GM12878 (cell line): ENCODE measurements around the gene PPP1CA. TPM values are rescaled to one million over a fixed set of nuclear protein-coding genes. Genes with fewer than 3 reads are reported as not detected.
A peak's percentile ranks its signal among the peaks of the same experiment; 100 is the strongest.

Experiments used
- ATAC-seq: fragments of 200-7000 bp; cut with Tn5 transposase; 3 replicates; pipeline ENCODE4 v1.9.1; 2020; ENCODE audit warnings: mild to moderate bottlenecking, moderate library complexity
- BruUV-seq: library from RNA; stranded (reverse); fragments of 400-500 nt; replicated peaks from 2 replicates; lab custom pipeline; 2021; lab: Mats Ljungman, UMichigan
- CTCF ChIA-PET: fragments of 300-600 bp; sonication (Branson Sonifier 250); formaldehyde crosslinking; extraction: SDS; loops from one replicate; lab custom pipeline; 2021; ENCODE audit warnings: inconsistent platforms; lab: Yijun Ruan, JAX
- POLR2A ChIA-PET: fragments of 350-600 bp; formaldehyde crosslinking; extraction: SDS; loops from one replicate; lab custom pipeline; 2021; ENCODE audit warnings: inconsistent platforms; lab: Charles Lee
- RAD21 ChIA-PET: fragments of 300-600 bp; sonication (Branson Sonifier 250); formaldehyde crosslinking; loops from one replicate; lab custom pipeline; 2023; ENCODE audit warnings: antibody characterized with exemption; ENCODE audit not compliant: unreplicated experiment; lab: Charles Lee
- SMC1A ChIA-PET: fragments of 300-600 bp; sonication (Branson Sonifier 250); formaldehyde crosslinking; loops from one replicate; lab custom pipeline; 2023; ENCODE audit not compliant: unreplicated experiment, uncharacterized antibody; lab: Charles Lee
- DNase-seq: peaks from one replicate; pipeline ENCODE4 v3.0.0-alpha.2; 2011; ENCODE audit warnings: low read depth, low spot score
- FAIRE-seq: peaks from 3 replicates; lab custom pipeline; 2011; peaks lifted over from hg19 to GRCh38; lab: Jason Lieb, UNC
- H2AFZ ChIP-seq: 2 replicates; pipeline ENCODE4 v1.6.0; 2011; ENCODE audit warnings: low read depth, low read length, control low read depth; ENCODE audit not compliant: control insufficient read depth
- H3K27ac ChIP-seq: 2 replicates; pipeline ENCODE4 v1.5.1; 2011; ENCODE audit warnings: control low read depth; ENCODE audit not compliant: control insufficient read depth, insufficient read depth
- H3K27me3 ChIP-seq, 2 experiments: replicated peaks in 1 of 2; 2 replicates each; pipeline versions ENCODE4 v1.6.0 to v1.6.1; 2011; ENCODE audit warnings: low read length in 1 of 2; ENCODE audit not compliant: control insufficient read depth in 2 of 2, insufficient read depth in 2 of 2
- H3K36me3 ChIP-seq, 2 experiments: 2 replicates each; pipeline ENCODE4 v1.5.1; 2011; ENCODE audit warnings: low read length in 1 of 2; ENCODE audit not compliant: control insufficient read depth in 2 of 2, insufficient read depth in 2 of 2
- H3K4me1 ChIP-seq: 2 replicates; pipeline ENCODE4 v1.6.1; 2011; ENCODE audit warnings: mild to moderate bottlenecking, low read length, moderate library complexity, mixed read lengths; ENCODE audit not compliant: control insufficient read depth, insufficient read depth
- H3K4me2 ChIP-seq: 2 replicates; pipeline ENCODE4 v1.6.0; 2011; ENCODE audit warnings: control low read depth; ENCODE audit not compliant: control insufficient read depth, insufficient read depth
- H3K4me3 ChIP-seq: fragments of 200-600 bp; sonication (generic); 2 replicates; pipeline ENCODE4 v1.5.1; 2016
- H3K79me2 ChIP-seq: 2 replicates; pipeline ENCODE4 v1.6.0; 2011; ENCODE audit warnings: low read length; ENCODE audit not compliant: control insufficient read depth, insufficient read depth
- H3K9ac ChIP-seq: 2 replicates; pipeline ENCODE4 v1.8.0; 2011; ENCODE audit warnings: low read length, control low read depth, mixed read lengths; ENCODE audit not compliant: control insufficient read depth, insufficient read depth
- H3K9me3 ChIP-seq: replicated peaks from 3 replicates; pipeline ENCODE4 v1.5.1; 2011; ENCODE audit warnings: mild to moderate bottlenecking, low read length; ENCODE audit not compliant: control insufficient read depth, insufficient read depth
- H4K20me1 ChIP-seq: 2 replicates; pipeline ENCODE4 v1.6.0; 2011; ENCODE audit not compliant: control insufficient read depth, insufficient read depth
- ATF3 ChIP-seq: IDR thresholded peaks from 2 replicates; pipeline ENCODE4 v1.6.1; 2011; ENCODE audit warnings: low read depth, mild to moderate bottlenecking, low read length, moderate library complexity, borderline replicate concordance; ENCODE audit errors: extremely low read depth
- CHD2 ChIP-seq: IDR thresholded peaks from 2 replicates; pipeline ENCODE4 v1.6.1; 2011; ENCODE audit warnings: low read depth, low read length, improper control_type of control experiment, borderline replicate concordance
- ELK1 ChIP-seq: IDR thresholded peaks from 2 replicates; pipeline ENCODE4 v1.6.1; 2012; ENCODE audit warnings: low read depth, low read length, improper control_type of control experiment
- ESRRA ChIP-seq: IDR thresholded peaks from 2 replicates; pipeline ENCODE4 v1.6.1; 2012; ENCODE audit warnings: mild to moderate bottlenecking, low read length, improper control_type of control experiment
- HSF1 ChIP-seq: fragments of 150-350 bp; IDR thresholded peaks from 2 replicates; pipeline ENCODE4 v1.6.1; 2014; ENCODE audit warnings: mild to moderate bottlenecking, low read depth, low read length
- IKZF2 ChIP-seq, 2 experiments: fragments of 450-650 bp; IDR thresholded peaks; 2 replicates each; pipeline ENCODE4 v1.6.1; 2017; ENCODE audit warnings: mild to moderate bottlenecking in 2 of 2, moderate library complexity in 2 of 2
- NBN ChIP-seq: fragments of 450-650 bp; IDR thresholded peaks from 2 replicates; pipeline ENCODE4 v1.6.1; 2016
- NR2C2 ChIP-seq: IDR thresholded peaks from 2 replicates; pipeline ENCODE4 v1.6.1; 2011; ENCODE audit warnings: borderline replicate concordance, low read depth; ENCODE audit not compliant: control insufficient read depth, insufficient read length
- NRF1 ChIP-seq: conservative IDR thresholded peaks from 2 replicates; pipeline ENCODE4 v1.6.1; 2011; ENCODE audit warnings: mild to moderate bottlenecking, low read depth, low read length, improper control_type of control experiment
- SIX5 ChIP-seq: IDR thresholded peaks from 2 replicates; pipeline ENCODE4 v1.6.1; 2011; ENCODE audit warnings: mild to moderate bottlenecking, low read depth, low read length, moderate library complexity; ENCODE audit not compliant: severe bottlenecking
- SUZ12 ChIP-seq: fragments of 200-600 bp; sonication (generic); IDR thresholded peaks from one replicate; pipeline ENCODE4 v1.6.1; 2018; ENCODE audit warnings: antibody characterized with exemption, mild to moderate bottlenecking; ENCODE audit not compliant: unreplicated experiment
- TBL1XR1 ChIP-seq: IDR thresholded peaks from 2 replicates; pipeline ENCODE4 v1.6.1; 2012; ENCODE audit warnings: low read depth, low read length, improper control_type of control experiment
- ZNF687 ChIP-seq: fragments of 450-650 bp; IDR thresholded peaks from 2 replicates; pipeline ENCODE4 v1.6.1; 2017; ENCODE audit warnings: mild to moderate bottlenecking, moderate library complexity
- WGBS: methylation state at CpG from one replicate; pipeline ENCODE4 v1.1.6; 2016; ENCODE audit warnings: low lambda C conversion rate; ENCODE audit not compliant: insufficient replicate concordance, insufficient coverage; ENCODE audit errors: missing lambda C conversion rate; 5-methylcytosine and 5-hydroxymethylcytosine counted together
- in situ Hi-C: fragments of 300-500 bp; cut with MboI; formaldehyde crosslinking; loops from 9 replicates; pipeline ENCODE4 v1.14.3; 2018; ENCODE audit warnings: mixed read lengths
- intact Hi-C: fragments of 100-400 bp; cut with micrococcal nuclease; formaldehyde crosslinking; loops from one replicate; pipeline ENCODE4 v1.14.2; 2022; ENCODE audit not compliant: unreplicated experiment
- polyA plus RNA-seq, 11 experiments: library from polyadenylated mRNA; depleted of rRNA in 4 of 11; unstranded in 6 of 11; stranded (reverse) in 5 of 11; fragments of >200 nt; fragmentation: Nextera tagmentation in 4 of 11; fragmentation: Illumina TruSeq in 1 of 11; extraction: Ambion mirVana in 4 of 11; extraction: Trizol in 1 of 11; gene quantifications; 1 replicate in 1 of 11; 2 replicates in 10 of 11; pipeline versions ENCODE4 v1.2.1 to v1.2.3, GENCODE V29; 2011 to 2016; ENCODE audit warnings: inconsistent platforms in 2 of 11, missing spikeins in 2 of 11, low read depth in 1 of 11
- total RNA-seq, 4 experiments: library from RNA; depleted of rRNA in 3 of 4; stranded (reverse); fragments of >200 nt in 3 of 4; fragmentation: Illumina TruSeq in 1 of 4; extraction: Trizol in 1 of 4; gene quantifications; 2 replicates each; pipeline versions ENCODE4 v1.2.1 to v1.2.3, GENCODE V29; 2013 to 2021
- TF ChIP-seq, protein P1 (sequence below): fragments of 450-650 bp; IDR thresholded peaks from 2 replicates; pipeline ENCODE4 v1.6.1; 2017; ENCODE audit warnings: mild to moderate bottlenecking, low read depth, inconsistent platforms; ENCODE audit not compliant: poor library complexity, severe bottlenecking

The PPP1CA gene
- total and polyA plus RNA-seq, 10 of the 15 experiments (the other 5 are each of a cell fraction or from before 2014, with no cell fraction given): 26.4 to 458 (median 240) TPM

DNA sequence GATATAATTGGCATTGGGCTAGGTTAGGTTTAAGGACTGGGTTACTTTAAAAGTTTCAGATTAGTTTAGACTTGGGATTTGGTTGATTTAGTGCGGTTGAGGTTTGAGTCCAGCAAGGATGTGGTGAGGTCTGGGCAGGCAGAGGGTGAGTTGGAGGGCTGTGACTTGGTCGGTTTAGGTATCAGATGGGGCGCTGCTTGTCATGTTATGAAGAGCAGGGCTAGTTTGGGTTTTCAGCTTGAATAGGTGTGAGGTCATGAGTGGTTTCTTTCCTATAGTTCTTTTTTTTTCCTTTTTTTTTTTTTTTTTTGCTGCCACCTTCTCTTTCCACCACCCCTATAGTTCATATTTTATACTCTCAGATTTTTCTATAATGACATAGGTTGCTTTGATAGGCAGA, 33.0 kb downstream of the PPP1CA start:
- Histone ChIP-seq H3K4me2 (no peak overlapping the region), H3K9me3 (no peaks in the 10 kb centered on the region), H3K36me3 (no peaks in the 10 kb centered on the region), H3K4me3 (no peak overlapping the region), H3K27ac (no peak overlapping the region), H3K9ac (no peak overlapping the region), H3K4me1 (peaks cover 19% of the 10 kb centered on the region), H4K20me1 (peaks cover 8% of the 10 kb centered on the region; the same call in 1 of the 2 replicates), H3K27me3 (peaks cover 1 to 4% of the 10 kb centered on the region in 2 experiments; a peak in 3 of 4 replicates), H2AFZ (no peak overlapping the region), H3K79me2 (no peaks in the 10 kb centered on the region)
- FAIRE-seq (peak; percentile 27), ATAC-seq (peak; percentile 68), DNase-seq (no peak)
- BruUV-seq: no TSS peak
- POLR2A ChIA-PET: interaction anchor here (1.0 to 5.1 kb wide), 2 partner anchors 10 to 14 kb away, joined by 3 to 42 read pairs; partner anchors contain the start of gene POLD4
- intact Hi-C loops (no loop called here), in situ Hi-C loops (no loop called here)
- SMC1A ChIA-PET: interaction anchor here (1.0 to 21.3 kb wide), 3 partner anchors 10 to 12 kb away, joined by 3 to 646 read pairs (median 49); partner anchors contain the start of gene POLD4
- 0% methylated on average over 3 of the region's 3 CpGs for WGBS
- CTCF ChIA-PET: interaction anchor here (1.4 to 26.2 kb wide), 4 partner anchors 7 to 101 kb away, joined by 4 to 1301 read pairs (median 671); partner anchors contain the start of genes CLCF1, POLD4 and RAD9A
- RAD21 ChIA-PET: interaction anchor here (0.6 to 6.5 kb wide), 5 partner anchors 9 to 129 kb away, joined by 3 to 122 read pairs (median 5); partner anchors contain the start of gene POLD4
- TF ChIP-seq TBL1XR1: no peak
- no peak for TF ChIP-seq NR2C2
- no peak for TF ChIP-seq SIX5
- no peak for TF ChIP-seq ESRRA
- no peak for TF ChIP-seq ATF3
- no peak for TF ChIP-seq ZNF687
- TF ChIP-seq NBN: peak; percentile 49; the same call in 1 of the 2 replicates
- no peak for TF ChIP-seq ELK1
- TF ChIP-seq SUZ12: no peak
- TF ChIP-seq, protein P1, sequence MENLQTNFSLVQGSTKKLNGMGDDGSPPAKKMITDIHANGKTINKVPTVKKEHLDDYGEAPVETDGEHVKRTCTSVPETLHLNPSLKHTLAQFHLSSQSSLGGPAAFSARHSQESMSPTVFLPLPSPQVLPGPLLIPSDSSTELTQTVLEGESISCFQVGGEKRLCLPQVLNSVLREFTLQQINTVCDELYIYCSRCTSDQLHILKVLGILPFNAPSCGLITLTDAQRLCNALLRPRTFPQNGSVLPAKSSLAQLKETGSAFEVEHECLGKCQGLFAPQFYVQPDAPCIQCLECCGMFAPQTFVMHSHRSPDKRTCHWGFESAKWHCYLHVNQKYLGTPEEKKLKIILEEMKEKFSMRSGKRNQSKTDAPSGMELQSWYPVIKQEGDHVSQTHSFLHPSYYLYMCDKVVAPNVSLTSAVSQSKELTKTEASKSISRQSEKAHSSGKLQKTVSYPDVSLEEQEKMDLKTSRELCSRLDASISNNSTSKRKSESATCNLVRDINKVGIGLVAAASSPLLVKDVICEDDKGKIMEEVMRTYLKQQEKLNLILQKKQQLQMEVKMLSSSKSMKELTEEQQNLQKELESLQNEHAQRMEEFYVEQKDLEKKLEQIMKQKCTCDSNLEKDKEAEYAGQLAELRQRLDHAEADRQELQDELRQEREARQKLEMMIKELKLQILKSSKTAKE: peak; percentile 48
- no peak for TF ChIP-seq CHD2
- TF ChIP-seq HSF1: no peak
- TF ChIP-seq NRF1: no peak
- peak; percentile 74 to 86 for TF ChIP-seq IKZF2 (IDR thresholded peaks at IDR 0.05)
